NCI-H82 treated with DMSO at 0.1 percent for 48 hours (cell line): ENCODE results near the gene DPH7.
"Not testable (repeated sequence)": the region's sequence is repeated elsewhere in the genome, so short reads cannot be mapped to it uniquely, and the experiment has no call there.

Experiments
- DNase-seq: peaks from one replicate; lab custom pipeline; 2025; ENCODE audit not compliant: unreplicated experiment; lab: John Stamatoyannopoulos, UW

DPH7 gene

GRCh38 chr9:137606734-137607138 is 28.0 kb upstream of the DPH7 start:
- no peak for DNase-seq

- no peak for DNase-seq
These were observed 27.4 kb upstream of the DPH7 start for GRCh38 chr9:137606005-137606621.

- DNase-seq, result peak; percentile 48
These were observed 26.6 kb upstream of the DPH7 start, which contains the start of gene ARRDC1 for GRCh38 chr9:137605121-137606004. ARRDC1 (plus strand) TSS chr9:137605686; CDS start chr9:137605718, 32 bp downstream.

GRCh38 chr9:137604345-137605086 is 25.8 kb upstream of the DPH7 start:
- no peak for DNase-seq

GRCh38 chr9:137603879-137604278 is 25.2 kb upstream of the DPH7 start:
- no peak for DNase-seq

GRCh38 chr9:137602661-137603060 is 23.9 kb upstream of the DPH7 start:
- peak; percentile 22 for DNase-seq

- DNase-seq, result no peak
These were observed 20.2 kb upstream of the DPH7 start for GRCh38 chr9:137598943-137599342.

- DNase-seq, result not testable (repeated sequence)
These were observed 17.9 kb upstream of the DPH7 start for GRCh38 chr9:137596577-137596976.

- no peak for DNase-seq
These were observed 14.5 kb upstream of the DPH7 start for GRCh38 chr9:137593176-137593575.

GRCh38 chr9:137592767-137593166 is 14.0 kb upstream of the DPH7 start:
- no peak for DNase-seq

GRCh38 chr9:137590469-137591383 is 12.0 kb upstream of the DPH7 start, which contains the start of gene ZMYND19:
ZMYND19 (minus strand) TSS chr9:137590512; CDS start chr9:137590263, 249 bp downstream.
- DNase-seq, result peak; percentile 55

- DNase-seq, result no peak
These were observed 11.4 kb upstream of the DPH7 start for GRCh38 chr9:137590123-137590468.

- DNase-seq, result no peak
These were observed 10.9 kb upstream of the DPH7 start for GRCh38 chr9:137589441-137590122.

- no peak for DNase-seq
These were observed 10.2 kb upstream of the DPH7 start for GRCh38 chr9:137588891-137589290.

GRCh38 chr9:137588311-137588710 is 9.6 kb upstream of the DPH7 start:
- no peak for DNase-seq

- no peak for DNase-seq
These were observed 8.1 kb upstream of the DPH7 start for GRCh38 chr9:137586854-137587253.

- no peak for DNase-seq
These were observed 5.2 kb upstream of the DPH7 start for GRCh38 chr9:137583957-137584356.

GRCh38 chr9:137583347-137583746 is 4.6 kb upstream of the DPH7 start:
- no peak for DNase-seq

- DNase-seq, result no peak
These were observed 3.6 kb upstream of the DPH7 start for GRCh38 chr9:137582286-137582860.
